Cardiac muscle cell (in vitro differentiated cells and primary cell): ENCODE data around the gene INSR. TPM values are rescaled to one million over a fixed set of nuclear protein-coding genes. Genes with fewer than 3 reads are reported as not detected.

Experiments
- DNase-seq, 2 donors: peaks; one replicate each; pipeline versions ENCODE4 v3.0.0 to v3.0.0-alpha.2; 2010 to 2017; ENCODE audit warnings: low read depth in 1 of 2, low spot score in 1 of 2
- H3K27ac ChIP-seq: fragments of 200-600 bp; sonication (generic); 2 replicates; pipeline ENCODE4 v1.5.1; 2016
- H3K27me3 ChIP-seq: fragments of 200-600 bp; sonication (generic); 2 replicates; pipeline ENCODE4 v1.6.0; 2016; ENCODE audit warnings: control low read depth
- H3K36me3 ChIP-seq: fragments of 200-600 bp; sonication (generic); 2 replicates; pipeline ENCODE4 v1.5.1; 2016; ENCODE audit warnings: control low read depth
- H3K4me1 ChIP-seq: fragments of 200-600 bp; sonication (generic); 2 replicates; pipeline ENCODE4 v1.8.1; 2017; ENCODE audit warnings: low read depth, mild to moderate bottlenecking, mixed run types
- H3K4me3 ChIP-seq: fragments of 200-600 bp; sonication (generic); 2 replicates; pipeline ENCODE4 v1.5.1; 2016; ENCODE audit warnings: mild to moderate bottlenecking
- H3K9me3 ChIP-seq: fragments of 200-600 bp; sonication (generic); 2 replicates; pipeline ENCODE4 v1.5.1; 2017; ENCODE audit warnings: low read depth, mild to moderate bottlenecking, control low read depth
- CTCF ChIP-seq: IDR thresholded peaks from 2 replicates; pipeline ENCODE4 v1.5.1; 2012; ENCODE audit warnings: low read depth, mild to moderate bottlenecking, low read length
- polyA plus RNA-seq: library from polyadenylated mRNA; unstranded; fragments of >200 nt; fragmentation: Nextera tagmentation; extraction: Ambion mirVana; gene quantifications from 2 replicates; pipeline ENCODE4 v1.2.1, GENCODE V29; 2016
- total RNA-seq: library from RNA; depleted of rRNA; stranded (reverse); fragments of >200 nt; gene quantifications from 2 replicates; pipeline ENCODE4 v1.2.3, GENCODE V29; 2016

INSR gene
- total and polyA plus RNA-seq, 2 experiments from 2014 or later: 7.0 to 34.9 TPM

GRCh38 chr19:7333198-7334118 is 39.2 kb upstream of the INSR start:
- Histone ChIP-seq H3K27me3 (no peaks in the 10 kb centered on the region), H3K27ac (no peak overlapping the region), H3K9me3 (no peaks in the 10 kb centered on the region), H3K4me3 (no peak overlapping the region), H3K36me3 (no peaks in the 10 kb centered on the region), H3K4me1 (no peaks in the 10 kb centered on the region)
- peak in 1 of 2 donors; percentile 39 for DNase-seq
- TF ChIP-seq CTCF: no peak

- no peak for TF ChIP-seq CTCF
- Histone ChIP-seq H3K4me1 (no peaks in the 10 kb centered on the region), H3K4me3 (no peak overlapping the region), H3K36me3 (no peaks in the 10 kb centered on the region), H3K27ac (no peak overlapping the region), H3K9me3 (no peaks in the 10 kb centered on the region), H3K27me3 (no peaks in the 10 kb centered on the region)
- DNase-seq: no peak
Measured at GRCh38 chr19:7331446-7331845, 37.2 kb upstream of the INSR start.

GRCh38 chr19:7328647-7329046 is 34.4 kb upstream of the INSR start:
- Histone ChIP-seq H3K27ac (no peak overlapping the region), H3K4me3 (no peak overlapping the region), H3K27me3 (no peaks in the 10 kb centered on the region), H3K9me3 (no peaks in the 10 kb centered on the region), H3K4me1 (no peaks in the 10 kb centered on the region), H3K36me3 (no peaks in the 10 kb centered on the region)
- no peak for TF ChIP-seq CTCF
- no peak for DNase-seq

GRCh38 chr19:7327802-7328201 is 33.6 kb upstream of the INSR start:
- Histone ChIP-seq H3K27me3 (no peaks in the 10 kb centered on the region), H3K27ac (no peak overlapping the region), H3K36me3 (no peaks in the 10 kb centered on the region), H3K4me1 (no peaks in the 10 kb centered on the region), H3K9me3 (no peaks in the 10 kb centered on the region), H3K4me3 (no peak overlapping the region)
- no peak for TF ChIP-seq CTCF
- DNase-seq: no peak

- TF ChIP-seq CTCF: peak; percentile 35
- no peaks in the 10 kb centered on the region for H3K9me3 ChIP-seq
- peaks cover 2% of the 10 kb centered on the region for H3K4me1 ChIP-seq
- peak in 1 of 2 donors; percentile 21 for DNase-seq
- no peaks in the 10 kb centered on the region for H3K36me3 ChIP-seq
- no peaks in the 10 kb centered on the region for H3K27me3 ChIP-seq
- H3K27ac ChIP-seq: no peak overlapping the region
- no peak overlapping the region for H3K4me3 ChIP-seq
Measured at GRCh38 chr19:7326105-7326877, 32.1 kb upstream of the INSR start.
